ENCODE data around the gene NCAPH2.

The NCAPH2 gene

GRCh38 chr22:50463188-50463900 lies 44.7 kb upstream of the NCAPH2 start:
- H3K27ac ChIP-seq: no peak overlapping the region
- TF ChIP-seq CTCF (IDR thresholded peaks at IDR 0.05) (no peak), ZFX (IDR thresholded peaks at IDR 0.05; ENCODE audit: borderline replicate concordance) (no peak)

GRCh38 chr22:50464451-50464850 lies 43.6 kb upstream of the NCAPH2 start:
- no peak overlapping the region for H3K27ac ChIP-seq
- no peak for TF ChIP-seq CTCF (IDR thresholded peaks at IDR 0.05)
- TF ChIP-seq ZFX (IDR thresholded peaks at IDR 0.05; ENCODE audit: borderline replicate concordance): no peak

- no peak for TF ChIP-seq CTCF (IDR thresholded peaks at IDR 0.05)
- H3K27ac ChIP-seq: no peak overlapping the region
Observed at GRCh38 chr22:50465066-50465930, 42.7 kb upstream of the NCAPH2 start.

- no peak overlapping the region for H3K27ac ChIP-seq
- TF ChIP-seq ZFX (IDR thresholded peaks at IDR 0.05; ENCODE audit: borderline replicate concordance) (no peak), CTCF (IDR thresholded peaks at IDR 0.05) (no peak)
Observed at GRCh38 chr22:50467341-50467740, 40.7 kb upstream of the NCAPH2 start.

GRCh38 chr22:50467773-50468440 lies 40.1 kb upstream of the NCAPH2 start:
- TF ChIP-seq ZFX (IDR thresholded peaks at IDR 0.05; ENCODE audit: borderline replicate concordance) (no peak), CTCF (IDR thresholded peaks at IDR 0.05) (no peak)
- H3K27ac ChIP-seq: no peak overlapping the region

- H3K27ac ChIP-seq: no peak overlapping the region
- TF ChIP-seq ZFX (IDR thresholded peaks at IDR 0.05; ENCODE audit: borderline replicate concordance) (no peak), CTCF (IDR thresholded peaks at IDR 0.05) (no peak)
Observed at GRCh38 chr22:50468626-50469025, 39.4 kb upstream of the NCAPH2 start.
